ENCODE measurements around the gene GPR137C. TPM values are rescaled to one million over a fixed set of nuclear protein-coding genes. Genes with fewer than 3 reads are reported as not detected.

GPR137C gene
- total and polyA plus RNA-seq, 2 of the 8 experiments (the other 6 are each of a cell fraction or from before 2014, with no cell fraction given), result 2.7 to 4.3 TPM

GRCh38 chr14:52660832-52661231 lies 108.2 kb downstream of the GPR137C start:
- POLR2A ChIA-PET (ENCODE audit: partially characterized antibody), result no interaction called here
- 82% methylated on average over 1 of the region's 1 CpG; no CpG with 5 or more reads in 1 of the 2 experiments for WGBS, 2 experiments (ENCODE audit: extremely low coverage in 1 of 2, insufficient coverage in 1 of 2, insufficient read length in 1 of 2, insufficient replicate concordance in 2 of 2, low coverage in 1 of 2, low lambda C conversion rate in 2 of 2, missing lambda C conversion rate in 1 of 2)
- Histone ChIP-seq H3K36me3 (ENCODE audit: control insufficient read depth in 2 of 4, insufficient read depth in 4 of 4, low read length in 3 of 4) (peaks cover 0 to 10% (median 2%) of the 10 kb centered on the region in 4 experiments; a peak in 3 of 8 replicates), H3K79me1 (ENCODE audit: low read depth, low read length) (no peaks in the 10 kb centered on the region), H2AFZ (ENCODE audit: low read length) (no peak overlapping the region), H3K14ac (ENCODE audit: insufficient read length) (no peak overlapping the region), H3K23me2 (ENCODE audit: low read depth, low read length) (no peaks in the 10 kb centered on the region), H2BK12ac (ENCODE audit: low read depth, low read length) (no peak overlapping the region), H3K9me3 (ENCODE audit: insufficient read depth in 2 of 2, low read depth in 1 of 2, low read length in 1 of 2) (no peaks in the 10 kb centered on the region), H3K27ac (ENCODE audit: low read depth, low read length) (no peak overlapping the region), H4K91ac (replicated peaks; ENCODE audit: insufficient read length, low read length) (no peak overlapping the region), H3K9ac (replicated peaks in 1 of 4; ENCODE audit: extremely low read depth in 1 of 4, low read depth in 3 of 4, low read length in 3 of 4) (no peak overlapping the region; a peak in 1 of 7 replicates), H3K4me3 (ENCODE audit: extremely low read depth in 1 of 4, insufficient read depth in 2 of 4, low read depth in 3 of 4, low read length in 4 of 4) (no peak overlapping the region), H3K4ac (replicated peaks; ENCODE audit: insufficient read length, low read depth, low read length) (no peak overlapping the region), H2AK5ac (ENCODE audit: low read depth, low read length) (no peak overlapping the region), H3K27me3 (replicated peaks in 1 of 4; ENCODE audit: control insufficient read depth in 3 of 4, extremely low read depth in 1 of 4, insufficient read depth in 3 of 4, low read length in 3 of 4) (no peaks in the 10 kb centered on the region), H3K4me1 (replicated peaks in 1 of 4; ENCODE audit: control insufficient read depth in 3 of 4, insufficient read depth in 4 of 4, low read length in 3 of 4) (no peaks in the 10 kb centered on the region), H2BK15ac (ENCODE audit: low read length) (no peak overlapping the region), H3K23ac (ENCODE audit: insufficient read length) (no peak overlapping the region), H3K79me2 (ENCODE audit: control insufficient read depth in 1 of 2, insufficient read depth in 2 of 2, low read length in 2 of 2) (no peaks in the 10 kb centered on the region), H4K5ac (ENCODE audit: insufficient read length, low read depth, low read length) (no peak overlapping the region), H3K4me2 (ENCODE audit: insufficient read depth in 1 of 2, low read depth in 2 of 2, low read length in 2 of 2) (no peak overlapping the region), H2BK5ac (ENCODE audit: low read depth, low read length) (no peak overlapping the region), H3K56ac (replicated peaks; ENCODE audit: insufficient read length, low read depth, low read length) (no peak overlapping the region), H2BK20ac (ENCODE audit: low read length) (no peak overlapping the region), H4K8ac (ENCODE audit: extremely low read depth, insufficient read depth, low read length) (no peak overlapping the region), H4K20me1 (replicated peaks in 1 of 2; ENCODE audit: control insufficient read depth in 1 of 2, insufficient read depth in 2 of 2, low read length in 2 of 2) (no peaks in the 10 kb centered on the region), H2BK120ac (replicated peaks; ENCODE audit: low read depth, low read length) (no peak overlapping the region), H3K18ac (ENCODE audit: extremely low read depth, low read length) (no peak overlapping the region)
- no peak for TF ChIP-seq ZNF274 (IDR thresholded peaks at IDR 0.05; ENCODE audit: borderline replicate concordance, extremely low read depth, low read length)
- no peak for TF ChIP-seq SRF (IDR thresholded peaks at IDR 0.05; ENCODE audit: low read depth, low read length)
- TF ChIP-seq NANOG (IDR thresholded peaks at IDR 0.05; ENCODE audit: insufficient read depth, low read depth, low read length, poor library complexity, severe bottlenecking), result no peak
- no peak for TF ChIP-seq TAF1 (IDR thresholded peaks at IDR 0.05; ENCODE audit: low read depth, low read length)
- no peak for TF ChIP-seq BRCA1 (IDR thresholded peaks at IDR 0.05; ENCODE audit: low read depth, low read length)
- TF ChIP-seq TAF7 (optimal IDR thresholded peaks at IDR 0.05; ENCODE audit: borderline replicate concordance, low read depth, low read length), result no peak
- no peak for TF ChIP-seq CTBP2 (IDR thresholded peaks at IDR 0.05; ENCODE audit: borderline replicate concordance, insufficient read depth, insufficient read length, low read length)
- no peak for TF ChIP-seq HDAC6 (IDR thresholded peaks at IDR 0.05; ENCODE audit: low read depth, low read length)
- CTCF ChIA-PET (ENCODE audit: partially characterized antibody), result interaction anchor here (0.9 kb wide), 1 partner anchor 94 kb away, joined by 3 read pairs; no protein-coding TSS in a partner anchor
- FAIRE-seq, result no peak
- no peak for DNase-seq (ENCODE audit: low read depth in 1 of 2, low spot score in 2 of 2)
